Ovary (tissue), 9 donors: Measurements from ENCODE around the gene H2BK1. TPM values are rescaled to one million over a fixed set of nuclear protein-coding genes. Genes with fewer than 3 reads are reported as not detected.

Source experiments
- DNase-seq, 5 donors: peaks; one replicate each; pipeline ENCODE4 v3.0.0-alpha.2; 2019 to 2020
- H3K27ac ChIP-seq, 2 donors: fragments of 200-600 bp; one replicate each; pipeline versions ENCODE4 v1.5.1 to v1.8.0; 2019 to 2022
- H3K27me3 ChIP-seq: fragments of 200-600 bp; one replicate; pipeline ENCODE4 v1.8.0; 2022
- H3K36me3 ChIP-seq: fragments of 200-600 bp; sonication (generic); one replicate; pipeline ENCODE4 v1.5.1; 2019
- H3K4me1 ChIP-seq: one replicate; pipeline ENCODE4 v1.8.1; 2013; ENCODE audit warnings: mild to moderate bottlenecking, moderate library complexity; ENCODE audit not compliant: insufficient read depth
- H3K4me3 ChIP-seq: fragments of 200-600 bp; sonication (generic); one replicate; pipeline ENCODE4 v1.5.1; 2017
- H3K9me3 ChIP-seq, 2 donors: fragments of 200-600 bp in 1 of 2; sonication (generic) in 1 of 2; one replicate each; pipeline versions ENCODE4 v1.5.1 to v1.8.1; 2013 to 2019; ENCODE audit warnings: mild to moderate bottlenecking in 1 of 2, moderate library complexity in 1 of 2
- CTCF ChIP-seq, 3 donors: fragments of 450-650 bp in 2 of 3; fragments of 200-600 bp in 1 of 3; IDR thresholded peaks; one replicate each; pipeline versions ENCODE4 v1.5.1 to v1.8.0; 2016 to 2022; ENCODE audit warnings: antibody characterized with exemption in 3 of 3, mild to moderate bottlenecking in 1 of 3
- EP300 ChIP-seq: sonication (generic); formaldehyde crosslinking; IDR thresholded peaks from one replicate; pipeline ENCODE4 v1.6.1; 2017; ENCODE audit warnings: antibody characterized with exemption
- POLR2A ChIP-seq: fragments of 450-650 bp; IDR thresholded peaks from one replicate; pipeline ENCODE4 v1.6.1; 2017; ENCODE audit warnings: antibody characterized with exemption, mild to moderate bottlenecking, moderate library complexity
- WGBS, 3 donors: extraction: QIAGEN DNeasy Blood & Tissue Kit in 1 of 3; methylation state at CpG; one replicate each; pipeline versions ENCODE4 v1.1.5 to v1.1.7; 2013 to 2017; 5-methylcytosine and 5-hydroxymethylcytosine counted together
- intact Hi-C, 4 donors: fragments of 100-400 bp; cut with DNase I; formaldehyde crosslinking; loops; one replicate each; pipeline versions ENCODE4 v1.11.0 to v1.15.1; 2022 to 2023
- polyA plus RNA-seq, 2 donors: library from polyadenylated mRNA; stranded (reverse); fragments of 200-250 nt in 1 of 2; fragments of 350-450 nt in 1 of 2; fragmentation: Illumina TruSeq in 1 of 2; extraction: RNeasy Lipid Tissue Mini Kit (QIAGEN cat#74804) in 1 of 2; gene quantifications; one replicate each; pipeline ENCODE4 v1.2.3, GENCODE V29; 2013 to 2014
- total RNA-seq, 7 donors: library from RNA; depleted of rRNA in 2 of 7; stranded (reverse); fragments of >200 nt in 2 of 7; fragmentation: NEBNext Ultra II Directional in 3 of 7; extraction: Animal tissue kit (Norgen Biotek cat#: 25700) in 3 of 7; gene quantifications; one replicate each; pipeline versions ENCODE4 v1.1.0 to v1.2.4, GENCODE V29; 2016 to 2023
- donor health status: DM: no; HTN: no; CAD: no; lungs with moderate emphysema.
- donor health status: DM: no; HTN: no; CAD: no.
- donor health status: Bipolar disorder and iron deficiency.
- donor health status: DM: yes; HTN: yes; CAD: no.
- donor health status: DM: no; HTN: no; CAD: no.
- donor health status: DM: yes; HTN: yes; CAD: no.

Gene H2BK1
- total and polyA plus RNA-seq, 9 donors, result 0.36 to 1.3 (median 1.0) TPM; not detected in 5

GRCh38 chr7:151244196-151244840 lies 34.0 kb upstream of the H2BK1 start:
- 34 to 37% (median 34%) methylated on average over 10 of the region's 10 CpGs for WGBS, 3 donors
- intact Hi-C loops, result loop anchor here in 2 of 4 donors (2.0 to 5.0 kb wide), 2 partner anchors 58 to 1997 kb away; no protein-coding TSS in a partner anchor
- Histone ChIP-seq H3K4me3 (no peak overlapping the region), H3K4me1 (peaks cover 13% of the 10 kb centered on the region), H3K27me3 (no peaks in the 10 kb centered on the region), H3K36me3 (no peaks in the 10 kb centered on the region), H3K27ac (no peak overlapping the region), H3K9me3 (no peaks in the 10 kb centered on the region)
- peak in 2 of 5 donors; percentile 52 to 60 for DNase-seq
- TF ChIP-seq EP300, result no peak
- peak; percentile 45 to 57 (median 52) for TF ChIP-seq CTCF (IDR thresholded peaks at IDR 0.05)
- no peak for TF ChIP-seq POLR2A

- no peak overlapping the region for H3K27ac ChIP-seq
- H3K4me3 ChIP-seq, result no peak overlapping the region
- no peaks in the 10 kb centered on the region for H3K9me3 ChIP-seq
- TF ChIP-seq CTCF (IDR thresholded peaks at IDR 0.05) (no peak), POLR2A (no peak), EP300 (no peak)
- intact Hi-C loops, result loop anchor here in 2 of 4 donors (2.0 to 5.0 kb wide), 2 partner anchors 59 to 1996 kb away; no protein-coding TSS in a partner anchor
- no peaks in the 10 kb centered on the region for H3K27me3 ChIP-seq
- no peaks in the 10 kb centered on the region for H3K36me3 ChIP-seq
- peak in 1 of 5 donors; percentile 47 for DNase-seq
- WGBS, 3 donors, result 59 to 68% (median 68%) methylated on average over 17 of the region's 17 CpGs
- H3K4me1 ChIP-seq, result peaks cover 13% of the 10 kb centered on the region
These were observed 33.3 kb upstream of the H2BK1 start for GRCh38 chr7:151243408-151244195.

GRCh38 chr7:151243045-151243349 lies 32.7 kb upstream of the H2BK1 start:
- intact Hi-C loops, result loop anchor here in 1 of 4 donors (5.0 kb wide), 1 partner anchor 1996 kb away; no protein-coding TSS in a partner anchor
- H3K27ac ChIP-seq, result no peak overlapping the region

More at GRCh38 chr7:151243045-151243349, 32.7 kb upstream of the H2BK1 start:
- TF ChIP-seq POLR2A, result no peak
- TF ChIP-seq EP300, result no peak
- TF ChIP-seq CTCF (IDR thresholded peaks at IDR 0.05), result no peak
- Histone ChIP-seq H3K27me3 (no peaks in the 10 kb centered on the region), H3K4me3 (no peak overlapping the region), H3K4me1 (peaks cover 13% of the 10 kb centered on the region), H3K9me3 (no peaks in the 10 kb centered on the region), H3K36me3 (no peaks in the 10 kb centered on the region)
- 42 to 50% (median 46%) methylated on average over 2 of the region's 2 CpGs for WGBS, 3 donors
- no peak for DNase-seq
